ENCODE results near the gene WIPF2. TPM values are rescaled to one million over a fixed set of nuclear protein-coding genes. Genes with fewer than 3 reads are reported as not detected.

Gene WIPF2
- total RNA-seq = 7.8 TPM

GRCh38 chr17:40218740-40219593, at the start of gene WIPF2:
TSS of gene WIPF2 (plus strand) at chr17:40219304. CDS start at chr17:40256460, 37,156 bp downstream.
- DNase-seq = peak; percentile 95

GRCh38 chr17:40170325-40170724, 48.8 kb upstream of the WIPF2 start:
- DNase-seq = no peak

- DNase-seq = no peak
These were observed 47.4 kb upstream of the WIPF2 start for GRCh38 chr17:40171750-40172149.

GRCh38 chr17:40173091-40173777, 45.9 kb upstream of the WIPF2 start:
- DNase-seq = no peak

GRCh38 chr17:40173778-40174135, 45.3 kb upstream of the WIPF2 start:
- no peak for DNase-seq

- DNase-seq = no peak
These were observed 44.6 kb upstream of the WIPF2 start for GRCh38 chr17:40174514-40174913.

GRCh38 chr17:40175928-40176753, 43.0 kb upstream of the WIPF2 start:
- DNase-seq = no peak

GRCh38 chr17:40176754-40177110, 42.4 kb upstream of the WIPF2 start:
- DNase-seq = no peak

GRCh38 chr17:40177275-40177874, 41.7 kb upstream of the WIPF2 start, which contains the start of gene RAPGEFL1:
TSS of gene RAPGEFL1 (plus strand) at chr17:40177470. CDS start at chr17:40177862, 392 bp downstream.
- DNase-seq = no peak

- no peak for DNase-seq
These were observed 41.0 kb upstream of the WIPF2 start for GRCh38 chr17:40178021-40178601.

- DNase-seq = no peak
These were observed 40.4 kb upstream of the WIPF2 start for GRCh38 chr17:40178660-40179059.

GRCh38 chr17:40179923-40180659, 39.0 kb upstream of the WIPF2 start:
- DNase-seq = no peak

GRCh38 chr17:40180694-40181093, 38.4 kb upstream of the WIPF2 start:
- no peak for DNase-seq

- no peak for DNase-seq
These were observed 37.9 kb upstream of the WIPF2 start for GRCh38 chr17:40181205-40181604.

- DNase-seq = no peak
These were observed 36.5 kb upstream of the WIPF2 start for GRCh38 chr17:40182606-40183005.

- no peak for DNase-seq
These were observed 31.9 kb upstream of the WIPF2 start for GRCh38 chr17:40187238-40187637.

GRCh38 chr17:40188694-40189093, 30.4 kb upstream of the WIPF2 start:
- no peak for DNase-seq

- no peak for DNase-seq
These were observed 28.7 kb upstream of the WIPF2 start for GRCh38 chr17:40190197-40191021.

GRCh38 chr17:40191237-40192208, 27.6 kb upstream of the WIPF2 start:
- DNase-seq = no peak

Measured in skin of body (tissue), 2 donors.